ENCODE measurements around the gene INF2. TPM values are rescaled to one million over a fixed set of nuclear protein-coding genes. Genes with fewer than 3 reads are reported as not detected.
A peak's percentile ranks its signal among the peaks of the same experiment; 100 is the strongest.
"Not testable (repeated sequence)": the region's sequence is repeated elsewhere in the genome, so short reads cannot be mapped to it uniquely, and the experiment has no call there.

INF2 gene
- total RNA-seq, 1 donor from 2014 or later: 61.7 TPM

DNA sequence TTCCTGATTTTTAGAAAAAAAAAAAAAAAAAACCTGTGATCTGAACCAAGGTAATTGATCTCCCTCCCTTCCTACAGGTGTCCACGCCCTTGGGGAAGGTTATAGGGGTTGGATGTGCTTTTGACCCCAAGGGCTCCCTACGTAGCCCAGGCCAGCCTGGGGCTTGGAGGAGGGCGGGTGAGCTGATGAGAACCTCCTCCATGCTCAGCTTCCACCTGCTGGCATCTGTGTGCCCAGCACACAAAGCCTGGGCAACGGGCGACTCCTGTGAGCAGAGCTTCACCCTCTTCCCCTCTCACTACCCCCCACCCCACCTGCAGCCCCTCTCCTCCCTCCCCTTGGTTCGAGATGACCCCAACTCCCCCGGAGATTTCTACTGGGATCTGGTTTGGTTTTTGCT lies 25.3 kb upstream of the INF2 start:
- H3K27me3 Mint-ChIP-seq (ENCODE audit: low read depth): no peaks in the 10 kb centered on the region
- H3K27ac Mint-ChIP-seq (ENCODE audit: unreplicated experiment): no peak overlapping the region
- no peak overlapping the region for H3K4me3 Mint-ChIP-seq
- H3K9me3 Mint-ChIP-seq: peaks cover 4% of the 10 kb centered on the region
- H3K4me1 Mint-ChIP-seq: peaks cover 41% of the 10 kb centered on the region
- peaks cover 8% of the 10 kb centered on the region for H3K36me3 Mint-ChIP-seq (ENCODE audit: low read depth)
- no peak for DNase-seq (ENCODE audit: low read depth, low spot score)
- no peak for TF ChIP-seq CTCF (conservative IDR thresholded peaks at IDR 0.05)

GRCh38 chr14:104664588-104664987 lies 24.8 kb upstream of the INF2 start:
- no peak for TF ChIP-seq CTCF (conservative IDR thresholded peaks at IDR 0.05)
- Mint-ChIP-seq H3K9me3 (peaks cover 4% of the 10 kb centered on the region), H3K27me3 (ENCODE audit: low read depth) (no peaks in the 10 kb centered on the region), H3K4me3 (no peak overlapping the region), H3K36me3 (ENCODE audit: low read depth) (peaks cover 8% of the 10 kb centered on the region), H3K27ac (ENCODE audit: unreplicated experiment) (peak overlapping the region; percentile 96), H3K4me1 (peaks cover 41% of the 10 kb centered on the region)
- no peak for DNase-seq (ENCODE audit: low read depth, low spot score)

GRCh38 chr14:104665114-104665656 lies 24.2 kb upstream of the INF2 start:
- Mint-ChIP-seq H3K4me3 (peak overlapping the region; percentile 75), H3K36me3 (ENCODE audit: low read depth) (peaks cover 8% of the 10 kb centered on the region), H3K27ac (ENCODE audit: unreplicated experiment) (peak overlapping the region; percentile 96), H3K4me1 (peaks cover 46% of the 10 kb centered on the region), H3K9me3 (peaks cover 4% of the 10 kb centered on the region), H3K27me3 (ENCODE audit: low read depth) (no peaks in the 10 kb centered on the region)
- TF ChIP-seq CTCF (conservative IDR thresholded peaks at IDR 0.05): no peak
- no peak for DNase-seq (ENCODE audit: low read depth, low spot score)

DNA sequence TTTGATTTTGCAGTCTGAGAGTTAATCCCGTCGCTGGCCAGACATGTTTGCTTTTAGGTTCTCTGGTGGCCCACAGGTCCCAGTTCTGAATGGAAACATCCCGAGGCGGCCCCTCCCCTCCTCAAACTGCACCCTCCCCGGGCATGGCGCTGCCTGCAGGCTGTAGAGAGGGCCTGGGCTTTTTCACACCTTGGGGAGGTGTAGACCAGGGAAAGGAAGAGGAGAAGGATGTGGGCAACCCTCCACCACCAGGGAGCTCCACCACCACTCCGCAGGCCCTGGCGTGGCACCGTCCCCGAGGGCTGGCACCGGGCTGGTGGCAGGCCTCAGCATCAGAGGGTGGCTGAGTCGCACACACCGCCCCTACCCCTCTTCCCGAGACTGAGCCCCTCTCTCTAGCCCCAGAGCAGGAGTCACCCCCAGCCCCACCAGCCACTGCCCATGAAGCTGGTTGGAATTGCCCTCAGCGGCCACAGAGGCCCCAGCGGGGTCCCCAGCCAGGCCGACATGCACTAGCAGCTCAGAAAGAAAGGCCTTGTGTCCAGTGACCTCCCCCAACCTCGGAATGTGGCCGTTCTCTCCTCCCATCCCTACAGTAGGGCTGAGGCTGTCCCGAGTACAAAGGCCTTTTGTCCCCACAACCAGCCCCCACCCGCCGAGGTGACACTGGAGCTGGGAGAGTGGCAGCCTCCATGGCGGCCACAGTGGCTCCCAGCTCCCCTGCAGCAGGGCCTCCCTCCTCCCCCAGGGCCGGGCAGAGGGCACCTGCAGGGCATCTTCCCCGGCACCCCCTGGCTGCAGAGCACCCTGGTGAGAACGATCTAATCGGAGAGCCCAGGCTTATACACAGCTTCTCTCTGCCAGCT lies 23.5 kb upstream of the INF2 start:
- peak overlapping the region; percentile 75 for H3K4me3 Mint-ChIP-seq
- H3K27ac Mint-ChIP-seq (ENCODE audit: unreplicated experiment): peak overlapping the region; percentile 96
- H3K36me3 Mint-ChIP-seq (ENCODE audit: low read depth): peaks cover 8% of the 10 kb centered on the region
- H3K4me1 Mint-ChIP-seq: peaks cover 45% of the 10 kb centered on the region
- peak; percentile 76 for DNase-seq (ENCODE audit: low read depth, low spot score)
- H3K9me3 Mint-ChIP-seq: peaks cover 6% of the 10 kb centered on the region
- TF ChIP-seq CTCF (conservative IDR thresholded peaks at IDR 0.05): peak; percentile 50
- H3K27me3 Mint-ChIP-seq (ENCODE audit: low read depth): no peaks in the 10 kb centered on the region

DNA sequence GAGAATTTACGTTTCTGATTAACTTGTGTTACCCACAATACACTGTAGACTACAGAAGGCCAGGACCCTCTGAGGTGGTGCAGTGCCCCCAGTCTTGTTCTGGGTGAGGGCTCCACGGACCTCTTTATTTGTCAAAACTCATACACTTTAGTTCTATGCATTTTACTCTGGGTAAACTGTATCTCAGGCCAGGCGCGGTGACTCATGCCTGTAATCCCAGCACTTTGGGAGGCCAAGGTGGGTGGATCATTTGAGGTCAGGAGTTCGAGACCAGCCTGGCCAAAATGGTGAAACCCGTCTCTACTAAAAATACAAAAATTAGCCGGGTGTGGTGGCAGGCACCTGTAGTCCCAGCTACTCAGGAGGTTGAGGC lies 22.9 kb upstream of the INF2 start:
- not testable (repeated sequence) for H3K9me3 Mint-ChIP-seq; H3K27me3 Mint-ChIP-seq (ENCODE audit: low read depth); DNase-seq (ENCODE audit: low read depth, low spot score); H3K36me3 Mint-ChIP-seq (ENCODE audit: low read depth); H3K4me3 Mint-ChIP-seq
- Mint-ChIP-seq H3K4me1 (peaks cover 41% of the 10 kb centered on the region), H3K27ac (ENCODE audit: unreplicated experiment) (peak overlapping the region; percentile 96)

DNA sequence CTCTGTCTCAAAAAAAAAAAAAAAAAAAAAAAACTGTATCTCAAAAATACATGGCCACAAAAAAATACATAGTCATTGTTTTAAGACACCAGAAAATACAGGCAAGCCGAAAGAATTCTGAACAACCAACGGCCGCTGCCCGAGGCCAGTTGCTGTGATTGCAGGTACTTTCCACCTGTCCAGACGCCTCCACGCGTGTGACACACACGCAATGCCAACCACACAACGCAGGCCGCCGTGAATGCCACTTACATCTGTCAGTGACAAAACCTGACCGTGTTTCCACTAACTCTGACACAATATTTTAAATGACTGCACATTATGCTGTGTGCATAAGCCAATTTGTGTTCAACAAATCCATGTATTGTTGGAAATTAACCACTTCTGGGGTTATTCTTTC lies 22.4 kb upstream of the INF2 start:
- TF ChIP-seq CTCF (conservative IDR thresholded peaks at IDR 0.05): no peak
- peaks cover 3% of the 10 kb centered on the region for H3K9me3 Mint-ChIP-seq
- no peak overlapping the region for H3K4me3 Mint-ChIP-seq
- no peak overlapping the region for H3K27ac Mint-ChIP-seq (ENCODE audit: unreplicated experiment)
- H3K4me1 Mint-ChIP-seq: peaks cover 41% of the 10 kb centered on the region
- H3K36me3 Mint-ChIP-seq (ENCODE audit: low read depth): peaks cover 5% of the 10 kb centered on the region
- no peaks in the 10 kb centered on the region for H3K27me3 Mint-ChIP-seq (ENCODE audit: low read depth)
- DNase-seq (ENCODE audit: low read depth, low spot score): no peak
